ENCODE measurements around the gene FAM120A. TPM values are rescaled to one million over a fixed set of nuclear protein-coding genes. Genes with fewer than 3 reads are reported as not detected.

FAM120A gene
- total and polyA plus RNA-seq, 2 of the 13 experiments (the other 11 are each of a cell fraction or from before 2014, with no cell fraction given) = 41.3 to 44.4 TPM

DNA sequence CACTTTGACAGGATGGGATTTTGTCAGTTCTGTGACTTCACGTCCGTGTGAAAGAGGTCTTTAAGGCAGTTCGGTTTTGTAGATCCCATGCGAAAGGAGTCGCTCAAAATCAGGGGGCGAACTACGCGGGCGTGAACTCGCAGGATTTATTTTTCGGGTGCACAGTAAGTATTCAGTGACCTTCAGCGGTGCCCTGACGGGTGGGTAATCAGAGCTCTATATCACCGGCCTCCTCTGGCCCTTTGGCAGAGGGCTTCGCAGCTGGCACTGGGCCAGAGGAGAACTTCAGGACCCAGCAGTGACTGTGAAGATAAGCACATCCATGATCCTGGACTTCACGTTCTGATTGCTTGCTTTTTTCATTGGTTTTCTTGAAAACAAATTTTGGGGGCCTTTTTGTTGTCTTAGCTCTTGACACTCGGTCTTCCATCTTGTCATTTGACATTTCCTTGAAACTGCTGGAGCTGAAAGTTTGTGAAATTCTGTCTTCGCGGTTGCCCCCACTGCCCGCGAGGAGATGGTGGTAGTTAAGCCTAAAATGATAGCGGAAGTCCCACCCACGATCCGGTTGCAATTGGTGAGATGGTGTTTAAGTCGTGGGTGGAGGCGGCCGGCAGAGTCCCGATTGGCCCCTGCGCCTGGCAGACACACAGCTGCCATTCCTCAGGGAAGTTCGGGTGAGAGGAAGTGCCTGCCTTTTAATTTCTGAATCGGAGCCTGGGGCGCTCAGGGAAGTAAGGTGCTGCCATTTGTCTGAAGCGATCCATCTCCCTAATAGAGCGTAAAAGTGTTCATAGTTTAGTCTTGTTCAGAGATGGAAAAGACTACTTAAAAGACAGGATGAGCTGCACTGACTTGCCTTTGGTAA is 1.8 kb downstream of the FAM120A start, which contains the start of gene FAM120AOS (continued):
- TF ChIP-seq, protein P1, sequence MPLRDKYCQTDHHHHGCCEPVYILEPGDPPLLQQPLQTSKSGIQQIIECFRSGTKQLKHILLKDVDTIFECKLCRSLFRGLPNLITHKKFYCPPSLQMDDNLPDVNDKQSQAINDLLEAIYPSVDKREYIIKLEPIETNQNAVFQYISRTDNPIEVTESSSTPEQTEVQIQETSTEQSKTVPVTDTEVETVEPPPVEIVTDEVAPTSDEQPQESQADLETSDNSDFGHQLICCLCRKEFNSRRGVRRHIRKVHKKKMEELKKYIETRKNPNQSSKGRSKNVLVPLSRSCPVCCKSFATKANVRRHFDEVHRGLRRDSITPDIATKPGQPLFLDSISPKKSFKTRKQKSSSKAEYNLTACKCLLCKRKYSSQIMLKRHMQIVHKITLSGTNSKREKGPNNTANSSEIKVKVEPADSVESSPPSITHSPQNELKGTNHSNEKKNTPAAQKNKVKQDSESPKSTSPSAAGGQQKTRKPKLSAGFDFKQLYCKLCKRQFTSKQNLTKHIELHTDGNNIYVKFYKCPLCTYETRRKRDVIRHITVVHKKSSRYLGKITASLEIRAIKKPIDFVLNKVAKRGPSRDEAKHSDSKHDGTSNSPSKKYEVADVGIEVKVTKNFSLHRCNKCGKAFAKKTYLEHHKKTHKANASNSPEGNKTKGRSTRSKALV (CRISPR knock-in tag; IDR thresholded peaks at IDR 0.05) = no peak

DNA sequence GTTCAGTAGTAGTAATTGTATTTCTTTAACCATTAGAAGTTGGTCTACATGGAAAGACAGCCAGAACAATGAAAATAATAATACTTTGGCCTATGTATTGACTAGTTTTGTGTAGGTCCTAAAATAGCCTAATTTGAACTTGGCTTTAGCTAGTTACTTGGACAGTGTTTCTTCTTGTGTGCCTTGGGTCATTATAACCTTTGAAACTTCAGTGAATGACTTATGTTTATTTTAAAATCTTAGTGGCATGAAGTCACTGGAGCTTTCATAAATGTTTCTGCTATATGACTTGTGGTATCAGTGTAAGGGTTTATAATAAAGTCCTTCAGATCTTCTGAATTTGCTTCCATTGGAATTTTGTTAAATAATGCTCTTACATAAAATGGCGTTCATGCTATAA is 4.5 kb downstream of the FAM120A start:
- H3K36me3 ChIP-seq (replicated peaks in 1 of 2; ENCODE audit: control insufficient read depth in 1 of 2, insufficient read depth in 2 of 2, low read length in 2 of 2) = peaks cover 0 to 4% of the 10 kb centered on the region in 2 experiments; a peak in 3 of 5 replicates
- ChIA-PET POLR2A (no interaction called here), CTCF (ENCODE audit: low intra/inter-chr PET ratio, low total read pairs) (no interaction called here)
- H4K20me1 ChIP-seq (ENCODE audit: insufficient read depth, low read length) = peaks cover 48% of the 10 kb centered on the region
- intact Hi-C loops (cut with micrococcal nuclease; ENCODE audit: unreplicated experiment) (no loop called here), in situ Hi-C loops (cut with HindIII; ENCODE audit: extremely low pct_ligation_motif_present, low pct_unique_long_range_greater_than_20kb) (no loop called here)
- DNase-seq (ENCODE audit: low spot score) (no peak), FAIRE-seq (no peak), ATAC-seq (no peak)
- 96% methylated on average over 1 of the region's 1 CpG for WGBS (ENCODE audit: low lambda C conversion rate)
- no peak overlapping the region for H3K4me3 ChIP-seq (replicated peaks in 1 of 3; ENCODE audit: insufficient read depth in 1 of 3, low read depth in 2 of 3, low read length in 3 of 3)
- H3K27ac ChIP-seq (ENCODE audit: extremely low read length, insufficient read depth, low read length) = no peak overlapping the region
- no peaks in the 10 kb centered on the region; a peak in 1 of 5 replicates for H3K27me3 ChIP-seq (ENCODE audit: control insufficient read depth in 1 of 2, insufficient read depth in 2 of 2, low read length in 2 of 2)
- H3K9ac ChIP-seq (ENCODE audit: insufficient read depth, low read depth, low read length) = no peak overlapping the region
- no TSS peak for BruUV-seq (replicated peaks)
- H3K4me2 ChIP-seq (ENCODE audit: low read depth, low read length) = no peak overlapping the region
- TF ChIP-seq PRMT3 (CRISPR knock-in tag; IDR thresholded peaks at IDR 0.05; ENCODE audit: borderline replicate concordance, low read depth) (no peak), POLR2AphosphoS5 (IDR thresholded peaks at IDR 0.05; ENCODE audit: low read depth, low read length) (no peak), SRSF9 (IDR thresholded peaks at IDR 0.05; ENCODE audit: borderline replicate concordance, insufficient read depth, low read depth, low read length, poor library complexity, severe bottlenecking) (no peak)
- H3K9me3 ChIP-seq (ENCODE audit: low read length) = no peaks in the 10 kb centered on the region
- H3K79me2 ChIP-seq (ENCODE audit: insufficient read depth, low read length) = peaks cover 91% of the 10 kb centered on the region
- peaks cover 68% of the 10 kb centered on the region for H3K4me1 ChIP-seq (ENCODE audit: insufficient read depth, low read length)
- no peak overlapping the region for H2AFZ ChIP-seq (ENCODE audit: low read length)

Data from HepG2 (cell line).